CD4-positive, alpha-beta T cell treated with Interleukin-1 beta for 1 hour (primary cell): ENCODE results near the gene PKP3.
"Not testable (repeated sequence)": the region's sequence is repeated elsewhere in the genome, so short reads cannot be mapped to it uniquely, and the experiment has no call there.

Experiments
- DNase-seq, 2 donors: peaks; one replicate each; pipeline ENCODE4 v3.0.0-alpha.2; 2020 to 2022

Gene PKP3

DNA sequence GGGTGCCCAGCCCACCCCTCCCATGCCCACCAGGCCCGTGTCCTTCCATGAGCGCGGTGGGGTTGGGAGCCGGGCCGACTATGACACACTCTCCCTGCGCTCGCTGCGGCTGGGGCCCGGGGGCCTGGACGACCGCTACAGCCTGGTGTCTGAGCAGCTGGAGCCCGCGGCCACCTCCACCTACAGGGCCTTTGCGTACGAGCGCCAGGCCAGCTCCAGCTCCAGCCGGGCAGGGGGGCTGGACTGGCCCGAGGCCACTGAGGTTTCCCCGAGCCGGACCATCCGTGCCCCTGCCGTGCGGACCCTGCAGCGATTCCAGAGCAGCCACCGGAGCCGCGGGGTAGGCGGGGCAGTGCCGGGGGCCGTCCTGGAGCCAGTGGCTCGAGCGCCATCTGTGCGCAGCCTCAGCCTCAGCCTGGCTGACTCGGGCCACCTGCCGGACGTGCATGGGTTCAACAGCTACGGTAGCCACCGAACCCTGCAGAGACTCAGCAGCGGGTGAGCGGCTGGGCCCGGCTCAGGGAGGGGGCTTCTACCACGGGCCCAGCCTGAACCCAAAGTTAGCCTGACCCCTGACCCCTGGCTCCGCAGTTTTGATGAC lies 3.0 kb downstream of the PKP3 start:
- DNase-seq = peak; percentile 62 to 73

DNA sequence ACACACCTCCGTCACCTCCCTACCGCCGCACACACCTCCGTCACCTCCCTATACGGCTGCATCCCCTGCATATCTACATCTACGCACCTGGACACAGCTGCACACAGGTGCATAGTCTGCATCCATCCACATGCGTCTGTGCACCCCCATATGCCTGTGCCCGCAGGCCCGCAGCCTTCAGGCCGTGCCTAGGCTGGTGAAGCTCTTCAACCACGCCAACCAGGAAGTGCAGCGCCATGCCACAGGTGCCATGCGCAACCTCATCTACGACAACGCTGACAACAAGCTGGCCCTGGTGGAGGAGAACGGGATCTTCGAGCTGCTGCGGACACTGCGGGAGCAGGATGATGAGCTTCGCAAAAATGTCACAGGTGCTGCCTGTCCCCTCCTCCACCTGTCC lies 4.8 kb downstream of the PKP3 start:
- DNase-seq = no peak

DNA sequence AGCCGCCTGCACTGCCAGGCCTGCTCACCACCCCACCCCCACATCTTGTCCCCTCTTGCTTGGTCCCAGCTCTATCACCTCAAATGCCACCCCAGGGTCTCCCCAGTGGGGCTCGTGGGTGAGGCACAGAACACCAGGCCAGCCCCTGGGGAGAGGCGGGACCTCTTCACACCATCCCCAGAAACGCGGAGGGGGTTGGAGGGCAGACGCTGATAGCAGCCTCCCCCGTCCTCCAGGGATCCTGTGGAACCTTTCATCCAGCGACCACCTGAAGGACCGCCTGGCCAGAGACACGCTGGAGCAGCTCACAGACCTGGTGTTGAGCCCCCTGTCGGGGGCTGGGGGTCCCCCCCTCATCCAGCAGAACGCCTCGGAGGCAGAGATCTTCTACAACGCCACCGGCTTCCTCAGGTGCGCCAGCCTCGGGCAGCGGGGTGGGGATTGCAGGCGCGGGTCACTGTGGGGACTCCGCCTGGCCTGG lies 5.8 kb downstream of the PKP3 start:
- DNase-seq = no peak

DNA sequence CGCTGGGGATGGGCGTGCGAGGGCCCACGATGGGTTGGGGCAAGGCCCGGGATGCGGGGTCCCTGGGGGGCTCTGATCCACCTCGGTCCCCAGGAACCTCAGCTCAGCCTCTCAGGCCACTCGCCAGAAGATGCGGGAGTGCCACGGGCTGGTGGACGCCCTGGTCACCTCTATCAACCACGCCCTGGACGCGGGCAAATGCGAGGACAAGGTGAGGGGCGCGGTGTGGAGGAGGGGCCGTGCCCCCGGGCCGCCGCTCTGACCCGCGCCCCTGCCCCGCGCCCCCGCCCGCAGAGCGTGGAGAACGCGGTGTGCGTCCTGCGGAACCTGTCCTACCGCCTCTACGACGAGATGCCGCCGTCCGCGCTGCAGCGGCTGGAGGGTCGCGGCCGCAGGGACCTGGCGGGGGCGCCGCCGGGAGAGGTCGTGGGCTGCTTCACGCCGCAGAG lies 6.3 kb downstream of the PKP3 start:
- DNase-seq = no peak

DNA sequence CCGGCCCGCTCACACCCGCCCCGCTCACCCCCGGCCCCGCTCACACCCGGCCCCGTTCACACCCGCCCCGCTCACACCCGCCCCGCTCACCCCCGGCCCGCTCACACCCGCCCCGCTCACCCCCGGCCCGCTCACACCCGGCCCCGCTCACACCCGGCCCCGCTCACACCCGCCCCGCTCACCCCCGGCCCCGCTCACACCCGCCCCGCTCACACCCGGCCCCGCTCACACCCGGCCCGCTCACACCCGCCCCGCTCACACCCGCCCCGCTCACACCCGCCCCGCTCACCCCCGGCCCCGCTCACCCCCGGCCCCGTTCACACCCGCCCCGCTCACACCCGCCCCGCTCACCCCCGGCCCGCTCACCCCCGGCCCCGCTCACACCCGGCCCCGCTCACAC lies 7.2 kb downstream of the PKP3 start:
- not testable (repeated sequence) for DNase-seq

DNA sequence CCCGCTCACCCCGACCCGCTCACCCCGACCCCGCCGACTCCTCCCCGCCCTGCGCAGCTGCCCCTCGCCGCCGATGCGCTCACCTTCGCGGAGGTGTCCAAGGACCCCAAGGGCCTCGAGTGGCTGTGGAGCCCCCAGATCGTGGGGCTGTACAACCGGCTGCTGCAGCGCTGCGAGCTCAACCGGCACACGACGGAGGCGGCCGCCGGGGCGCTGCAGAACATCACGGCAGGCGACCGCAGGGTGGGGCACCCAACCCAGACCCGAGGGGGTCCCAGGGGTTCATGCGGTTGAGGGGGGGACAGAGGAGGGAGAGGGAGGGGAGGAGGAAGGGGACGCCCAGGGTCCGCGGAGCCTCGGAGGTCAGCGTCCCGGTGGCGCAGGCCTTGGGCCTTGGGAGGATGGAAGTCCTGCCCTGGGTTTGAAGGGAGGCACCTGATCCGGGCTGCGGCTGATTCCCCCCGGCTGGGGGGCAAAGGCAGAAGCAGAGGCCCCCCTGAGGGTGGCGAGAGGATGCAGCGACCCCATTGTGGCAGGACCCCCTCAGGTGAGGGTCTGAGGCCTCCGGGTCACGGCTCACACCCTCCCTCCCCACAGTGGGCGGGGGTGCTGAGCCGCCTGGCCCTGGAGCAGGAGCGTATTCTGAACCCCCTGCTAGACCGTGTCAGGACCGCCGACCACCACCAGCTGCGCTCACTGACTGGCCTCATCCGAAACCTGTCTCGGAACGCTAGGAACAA lies 9.2 kb downstream of the PKP3 start:
- no peak for DNase-seq

DNA sequence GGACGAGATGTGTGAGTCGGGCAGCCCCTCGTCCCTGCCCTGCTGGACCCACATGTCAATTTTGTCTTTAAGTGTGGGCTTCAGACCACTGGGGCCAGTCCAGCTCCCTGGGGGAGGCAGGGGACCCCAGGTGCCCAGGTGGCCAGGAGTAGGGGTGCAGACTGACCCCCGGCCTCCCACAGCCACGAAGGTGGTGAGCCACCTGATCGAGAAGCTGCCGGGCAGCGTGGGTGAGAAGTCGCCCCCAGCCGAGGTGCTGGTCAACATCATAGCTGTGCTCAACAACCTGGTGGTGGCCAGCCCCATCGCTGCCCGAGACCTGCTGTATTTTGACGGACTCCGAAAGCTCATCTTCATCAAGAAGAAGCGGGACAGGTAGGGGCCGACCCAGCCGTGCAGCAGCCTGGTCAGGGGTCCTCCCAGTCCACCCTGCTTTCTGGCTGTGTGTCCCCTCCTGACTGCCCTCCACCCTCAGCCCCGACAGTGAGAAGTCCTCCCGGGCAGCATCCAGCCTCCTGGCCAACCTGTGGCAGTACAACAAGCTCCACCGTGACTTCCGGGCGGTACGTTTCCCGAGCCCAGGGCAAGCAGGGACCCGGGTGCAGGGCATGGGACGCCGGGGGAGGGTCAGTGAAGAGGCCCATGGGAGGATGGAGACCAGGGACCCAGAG lies 9.9 kb downstream of the PKP3 start:
- DNase-seq = no peak

DNA sequence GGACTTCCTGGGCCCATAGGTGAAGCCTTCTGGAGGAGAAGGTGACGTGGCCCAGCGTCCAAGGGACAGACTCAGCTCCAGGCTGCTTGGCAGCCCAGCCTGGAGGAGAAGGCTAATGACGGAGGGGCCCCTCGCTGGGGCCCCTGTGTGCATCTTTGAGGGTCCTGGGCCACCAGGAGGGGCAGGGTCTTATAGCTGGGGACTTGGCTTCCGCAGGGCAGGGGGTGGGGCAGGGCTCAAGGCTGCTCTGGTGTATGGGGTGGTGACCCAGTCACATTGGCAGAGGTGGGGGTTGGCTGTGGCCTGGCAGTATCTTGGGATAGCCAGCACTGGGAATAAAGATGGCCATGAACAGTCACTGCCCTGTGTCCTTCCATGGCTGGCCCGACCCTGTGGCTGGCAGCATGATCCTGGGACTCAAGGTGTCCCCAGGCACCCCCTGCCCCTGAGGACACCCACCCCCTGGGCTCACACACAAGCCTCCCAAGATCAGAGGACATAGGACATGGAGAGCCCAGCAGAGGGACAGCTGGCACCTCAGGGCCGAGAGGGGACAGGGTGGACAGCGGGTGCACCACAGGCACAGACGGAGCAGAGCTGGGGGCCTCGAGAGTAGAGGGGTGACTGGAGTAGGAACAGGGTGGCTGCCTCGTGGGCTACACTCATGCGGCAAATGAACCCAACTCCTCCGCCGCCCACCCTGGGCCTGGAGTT lies 10.7 kb downstream of the PKP3 start:
- DNase-seq = no peak

DNA sequence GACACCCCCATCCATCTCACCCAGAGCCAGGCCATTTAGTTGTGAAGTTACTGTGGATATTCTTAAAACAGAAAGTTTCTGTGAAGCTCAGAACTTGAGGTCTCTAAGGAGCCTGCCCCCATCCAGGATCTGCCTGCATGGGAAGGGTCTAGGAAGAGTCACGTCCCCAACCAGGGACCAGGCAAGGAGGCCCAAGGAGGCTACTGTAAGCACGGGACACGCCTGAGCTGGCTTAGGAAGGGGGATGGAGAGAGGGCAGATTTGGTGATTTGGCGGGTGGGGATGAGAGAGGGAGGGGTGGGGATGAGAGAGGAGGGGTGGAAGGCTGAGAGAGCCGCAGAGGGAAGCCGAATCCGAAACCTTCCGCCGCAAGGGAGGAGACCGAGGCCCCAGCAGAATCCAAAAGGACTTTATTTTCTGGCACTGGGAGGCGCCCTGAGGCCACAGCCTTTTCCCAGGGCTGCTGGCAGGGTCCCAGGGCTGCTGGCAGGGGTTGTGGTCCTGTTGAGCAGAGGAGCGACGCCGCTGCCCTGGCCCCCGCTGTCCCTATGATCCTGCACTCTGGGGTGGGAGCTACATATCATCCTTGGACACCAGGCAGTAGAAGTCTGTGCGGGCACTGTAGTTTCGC lies 11.4 kb downstream of the PKP3 start:
- DNase-seq = no peak

DNA sequence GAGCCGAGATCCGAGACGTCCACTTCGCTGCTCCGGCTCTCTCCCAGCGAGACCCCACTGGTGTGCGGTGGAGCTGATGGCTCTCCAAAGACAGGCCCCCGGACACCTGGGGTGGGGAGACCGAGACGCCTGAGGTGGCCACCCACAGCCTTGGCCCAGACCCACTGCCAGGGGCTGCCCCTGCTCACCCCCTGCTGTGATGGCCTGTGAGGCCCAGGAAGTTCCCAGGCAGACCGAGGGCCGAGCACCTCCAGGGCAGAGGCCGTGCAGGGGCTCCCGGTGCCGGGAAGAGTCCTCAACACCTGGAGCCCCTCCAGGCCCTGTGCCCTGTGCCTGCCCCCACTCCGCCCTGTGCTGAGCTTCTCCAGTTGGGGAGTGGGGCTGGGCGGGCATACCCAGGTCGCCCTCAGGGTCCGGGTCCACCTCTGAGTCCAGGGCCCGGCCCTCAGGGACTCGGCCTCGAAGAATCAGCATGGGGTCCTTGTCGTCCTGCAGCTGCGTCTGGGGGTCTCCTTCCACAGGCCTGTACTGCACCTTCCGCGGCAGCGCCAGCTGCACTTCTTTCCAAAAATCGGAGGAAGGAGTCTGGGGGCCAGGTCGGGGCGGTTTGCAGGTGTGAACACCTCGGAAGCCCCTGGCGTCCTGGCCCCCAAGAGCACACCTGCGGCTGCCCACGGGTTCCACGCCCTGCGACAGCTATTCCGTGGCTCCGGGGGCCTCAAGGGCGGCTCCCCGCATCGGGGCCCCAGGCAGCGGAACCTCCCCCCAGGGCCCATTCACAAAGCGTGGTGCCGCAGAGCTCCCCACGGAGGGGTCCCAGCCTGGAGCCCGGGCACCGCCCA lies 12.2 kb downstream of the PKP3 start:
- no peak for DNase-seq

DNA sequence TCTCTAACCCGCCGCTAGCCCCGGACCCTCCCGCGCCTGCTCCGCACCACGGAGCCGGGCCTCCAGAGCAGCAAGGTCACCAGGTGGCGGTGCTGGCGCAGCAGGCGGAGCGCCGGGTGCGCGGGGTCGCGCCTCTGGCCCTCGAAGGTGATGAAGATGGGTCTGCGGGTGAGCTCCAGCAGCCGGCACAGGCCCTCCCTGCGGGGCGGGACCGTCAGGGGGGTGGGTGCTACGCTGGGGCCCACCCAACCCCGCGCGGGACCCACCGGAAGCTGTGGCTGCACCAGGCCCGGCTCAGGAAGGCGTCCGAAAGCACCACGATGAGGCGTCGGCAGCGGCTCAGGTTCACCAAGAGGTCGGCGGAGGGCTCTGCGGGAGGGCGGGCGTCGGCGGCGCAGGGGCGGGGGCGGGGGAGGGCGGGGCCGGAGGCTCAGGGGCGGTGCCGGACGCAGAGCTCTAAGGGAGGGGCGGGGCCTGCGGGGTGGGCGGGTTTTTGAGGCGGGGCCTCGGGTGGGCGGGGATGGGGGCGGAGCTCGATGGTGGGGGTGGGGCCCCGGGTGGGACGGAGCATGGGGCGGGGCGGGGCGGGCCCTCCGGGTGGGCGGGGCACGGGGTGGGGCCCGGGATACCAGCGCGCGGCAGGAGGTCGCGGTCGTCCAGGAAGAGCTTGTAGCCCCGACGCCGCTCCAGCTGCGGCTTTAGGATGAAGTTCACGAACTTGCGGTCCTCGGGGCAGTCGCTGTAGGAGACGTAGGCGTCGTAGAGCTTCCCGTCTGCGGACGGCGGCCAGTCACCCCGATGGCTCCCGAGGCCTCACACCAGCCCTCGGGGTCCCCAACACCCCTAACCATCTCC lies 13.0 kb downstream of the PKP3 start:
- DNase-seq = peak; percentile 96 to 97

DNA sequence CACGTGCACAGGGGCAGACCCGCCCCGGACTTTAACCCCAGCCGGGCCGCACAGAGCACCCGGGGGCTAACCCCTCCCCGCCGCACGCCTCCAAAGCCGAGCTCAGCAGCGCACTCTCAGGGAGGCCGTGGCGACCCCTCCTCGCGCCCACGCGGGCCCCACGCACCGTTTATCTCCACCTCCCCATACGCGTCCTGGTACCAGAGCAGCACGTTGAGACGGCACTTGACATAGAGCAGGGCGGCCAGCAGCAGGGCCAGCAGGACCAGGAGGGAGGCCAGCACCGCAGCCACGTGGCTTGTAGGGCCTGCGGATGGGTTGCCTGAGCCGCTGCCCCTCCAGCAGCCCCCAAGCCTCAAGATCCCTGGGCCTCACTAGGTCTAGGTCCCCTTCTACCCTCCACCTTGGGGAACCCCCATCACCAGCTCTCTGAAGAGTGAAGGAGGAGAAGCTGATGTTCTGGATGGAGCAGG lies 13.7 kb downstream of the PKP3 start:
- no peak for DNase-seq

DNA sequence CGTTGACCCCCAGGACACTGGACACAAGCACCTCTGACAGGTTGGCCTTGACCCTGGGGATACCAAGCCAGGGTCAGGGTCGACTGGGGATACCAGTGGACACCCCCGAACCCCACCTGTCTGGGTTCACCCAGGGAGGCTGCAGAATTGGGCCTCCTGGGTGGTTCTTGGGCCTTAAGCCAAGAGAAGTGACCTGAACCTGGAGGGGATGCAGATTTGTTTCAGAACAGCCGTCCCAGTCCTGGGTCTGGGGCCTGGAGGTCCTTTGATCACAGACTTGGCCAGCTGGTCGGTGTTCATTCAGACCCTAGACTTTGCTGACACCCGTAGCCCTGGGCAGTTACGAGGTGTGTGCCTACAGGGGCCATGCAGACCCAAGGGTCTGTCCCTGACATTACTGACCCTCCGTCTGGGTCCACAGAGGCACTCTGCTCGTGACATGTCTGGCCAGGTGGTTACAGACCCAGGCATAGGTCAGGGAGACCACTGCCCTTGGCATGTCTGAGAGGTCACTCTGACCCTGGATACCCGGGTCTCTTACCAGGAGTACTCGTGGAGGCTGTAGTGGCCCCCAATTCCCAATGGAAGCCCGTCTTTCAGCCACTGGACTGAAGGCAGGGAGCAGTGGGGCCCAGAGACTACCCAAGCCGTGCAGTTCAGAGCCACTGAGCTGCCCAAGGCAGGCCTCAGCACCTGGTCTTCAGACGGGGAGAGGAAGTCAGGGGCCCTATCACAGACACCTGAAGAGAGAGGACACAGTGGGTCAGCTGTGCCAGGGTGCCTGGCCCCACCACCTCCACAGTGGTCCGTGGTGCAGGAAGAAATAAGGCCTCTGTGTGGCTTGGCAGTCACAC lies 14.4 kb downstream of the PKP3 start:
- no peak for DNase-seq

DNA sequence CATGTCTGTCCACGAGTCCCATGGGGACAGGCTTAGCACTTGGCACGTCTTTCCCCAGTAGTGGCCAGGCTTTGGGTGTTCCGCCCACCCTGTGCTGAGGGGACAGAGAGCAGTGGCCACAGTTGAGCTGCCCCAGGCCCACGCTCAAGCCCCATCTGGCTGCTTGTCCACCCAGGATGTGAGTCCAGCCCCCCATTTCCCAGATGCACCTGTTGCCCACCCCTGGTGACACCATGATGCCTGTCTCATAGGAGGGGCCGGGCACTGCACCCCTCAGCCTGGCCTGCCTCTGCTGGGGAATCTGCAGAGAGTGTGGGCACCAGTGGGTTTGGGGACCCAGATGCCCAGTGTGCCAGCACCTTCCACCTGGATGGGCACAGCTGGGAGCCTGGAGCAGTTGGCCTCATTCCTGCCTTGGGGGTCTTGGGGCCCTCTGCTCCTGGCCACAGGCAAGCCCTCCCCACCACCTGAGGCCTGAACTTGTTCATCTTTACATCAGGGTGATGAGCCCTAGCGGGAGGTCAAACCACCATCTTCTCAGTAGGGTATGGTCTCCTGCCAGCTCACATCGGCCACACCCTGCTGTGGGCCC lies 15.1 kb downstream of the PKP3 start:
- no peak for DNase-seq

DNA sequence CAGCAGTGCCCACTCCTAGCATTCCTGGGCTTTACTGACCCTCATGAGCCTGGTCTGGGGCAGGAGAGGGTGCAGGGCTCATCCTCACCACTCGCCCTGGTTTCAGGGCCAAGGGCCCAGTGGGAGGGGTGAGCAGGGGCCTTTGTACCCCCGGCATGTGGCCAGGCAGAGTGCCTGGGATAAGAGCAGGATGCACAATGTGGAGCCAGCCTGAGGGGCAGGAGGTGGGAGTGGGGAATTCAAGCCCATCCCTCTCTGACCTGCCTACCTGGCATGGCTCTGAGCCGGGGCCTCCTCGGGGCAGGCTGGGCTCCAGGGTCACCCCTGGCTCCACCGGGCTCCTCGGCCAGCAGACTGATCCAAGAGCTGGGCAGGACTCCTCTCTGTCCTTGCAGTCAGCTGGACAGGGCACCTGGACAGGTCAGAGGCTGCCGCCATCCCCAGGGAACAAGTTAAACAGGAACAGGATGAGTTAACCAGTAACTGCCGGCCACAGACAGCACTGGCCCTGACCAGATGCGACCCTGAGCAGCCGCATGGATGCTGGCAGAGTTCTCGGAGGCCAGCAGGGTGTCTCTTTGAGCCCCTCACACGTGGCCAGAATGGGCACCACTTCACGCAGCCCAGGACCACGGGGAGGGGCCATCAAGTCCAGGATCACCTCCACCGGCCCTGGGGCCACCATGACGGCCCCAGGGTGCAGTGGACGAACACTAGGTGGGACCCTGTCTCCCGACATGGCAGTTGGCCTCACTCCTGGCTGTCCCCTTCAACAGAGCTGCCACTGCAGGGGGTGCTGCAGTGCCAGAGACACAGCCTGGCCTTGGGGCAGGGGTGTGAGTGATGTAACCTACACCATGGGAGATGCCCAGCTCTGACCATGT lies 15.8 kb downstream of the PKP3 start:
- no peak for DNase-seq

DNA sequence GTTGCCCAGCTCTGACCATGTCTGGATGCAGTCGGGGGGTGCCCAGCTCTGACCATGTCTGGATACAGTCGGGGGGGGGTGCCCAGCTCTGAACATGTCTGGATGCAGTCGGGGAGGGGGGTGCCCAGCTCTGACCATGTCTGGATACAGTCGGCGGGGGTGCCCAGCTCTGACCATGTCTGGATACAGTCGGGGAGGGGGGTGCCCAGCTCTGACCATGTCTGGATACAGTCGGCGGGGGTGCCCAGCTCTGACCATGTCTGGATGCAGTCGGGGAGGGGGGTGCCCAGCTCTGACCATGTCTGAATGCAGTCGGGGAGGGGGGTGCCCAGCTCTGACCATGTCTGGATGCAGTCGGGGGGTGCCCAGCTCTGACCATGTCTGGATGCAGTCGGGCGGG lies 16.7 kb downstream of the PKP3 start:
- not testable (repeated sequence) for DNase-seq

DNA sequence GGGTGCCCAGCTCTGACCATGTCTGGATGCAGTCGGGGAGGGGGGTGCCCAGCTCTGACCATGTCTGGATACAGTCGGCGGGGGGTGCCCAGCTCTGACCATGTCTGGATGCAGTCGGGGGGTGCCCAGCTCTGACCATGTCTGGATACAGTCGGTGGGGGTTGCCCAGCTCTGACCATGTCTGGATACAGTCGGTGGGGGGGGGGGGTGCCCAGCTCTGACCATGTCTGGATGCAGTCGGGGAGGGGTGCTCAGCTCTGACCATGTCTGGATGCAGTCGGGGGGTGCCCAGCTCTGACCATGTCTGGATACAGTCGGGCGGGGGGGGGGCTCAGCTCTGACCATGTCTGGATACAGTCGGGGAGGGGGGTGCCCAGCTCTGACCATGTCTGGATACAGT lies 17.5 kb downstream of the PKP3 start:
- DNase-seq = not testable (repeated sequence)

DNA sequence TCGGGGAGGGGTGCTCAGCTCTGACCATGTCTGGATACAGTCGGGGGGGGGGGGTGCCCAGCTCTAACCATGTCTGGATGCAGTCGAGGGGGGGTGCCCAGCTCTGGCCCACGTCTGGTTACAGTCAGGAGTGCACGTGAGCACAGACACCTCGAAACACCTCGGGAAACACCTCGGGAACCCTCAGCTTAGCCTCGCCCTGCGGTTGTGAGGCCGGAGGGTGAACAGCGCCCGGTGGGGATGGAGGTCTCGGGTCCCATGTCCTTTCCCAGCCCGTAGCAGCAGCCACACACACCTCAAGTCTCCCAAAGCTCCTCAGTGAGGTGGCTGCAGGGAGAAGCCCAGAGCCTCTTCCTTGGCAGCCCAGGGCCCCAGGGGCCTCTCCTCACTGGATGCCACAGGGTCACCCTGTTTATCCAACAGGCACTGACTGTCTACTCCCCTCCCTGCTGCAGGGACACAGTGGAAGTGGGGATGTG lies 18.7 kb downstream of the PKP3 start:
- DNase-seq = no peak
